HG03575 (cell line): ENCODE results near the gene TEKT2.

Experiments used
- ATAC-seq: cut with Tn5 transposase; IDR thresholded peaks from one replicate; pipeline ENCODE4 v1.9.1; 2021; ENCODE audit not compliant: unreplicated experiment, insufficient number of reproducible peaks, low FRiP score; ENCODE audit errors: extremely low read depth

The TEKT2 gene

DNA sequence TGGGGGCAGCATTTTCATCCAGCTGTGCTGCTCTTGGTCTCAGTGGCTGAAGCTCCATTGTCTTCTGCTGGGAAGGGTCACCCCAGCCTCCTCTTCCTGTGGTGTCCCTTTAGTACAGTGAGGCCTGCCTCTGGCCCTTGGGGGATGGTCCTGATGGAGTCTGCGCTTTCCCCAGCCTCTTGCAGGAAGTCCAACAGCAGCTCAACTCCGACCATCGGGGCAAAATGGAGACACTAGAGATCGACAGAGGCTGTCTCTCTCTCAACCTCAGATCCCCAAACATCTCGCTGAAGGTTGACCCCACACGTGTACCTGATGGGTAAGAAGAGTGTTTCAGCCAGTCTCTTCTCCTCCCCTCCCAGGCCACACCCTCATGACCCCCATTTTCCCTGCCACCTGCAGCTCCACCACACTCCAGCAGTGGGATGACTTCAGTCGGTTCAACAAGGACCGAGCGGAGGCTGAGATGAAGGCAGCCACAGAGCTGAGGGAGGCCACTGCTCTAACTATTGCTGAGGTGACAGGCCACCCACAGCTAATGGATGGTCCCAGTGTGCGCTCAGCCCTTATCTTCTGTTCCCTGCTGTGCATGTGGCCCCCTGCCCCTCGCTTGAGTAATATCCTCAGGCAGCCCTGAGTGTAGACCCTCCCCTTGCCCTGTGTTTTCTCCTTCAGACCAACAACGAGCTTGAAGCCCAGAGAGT is 2.8 kb downstream of the TEKT2 start:
- no peak for ATAC-seq

DNA sequence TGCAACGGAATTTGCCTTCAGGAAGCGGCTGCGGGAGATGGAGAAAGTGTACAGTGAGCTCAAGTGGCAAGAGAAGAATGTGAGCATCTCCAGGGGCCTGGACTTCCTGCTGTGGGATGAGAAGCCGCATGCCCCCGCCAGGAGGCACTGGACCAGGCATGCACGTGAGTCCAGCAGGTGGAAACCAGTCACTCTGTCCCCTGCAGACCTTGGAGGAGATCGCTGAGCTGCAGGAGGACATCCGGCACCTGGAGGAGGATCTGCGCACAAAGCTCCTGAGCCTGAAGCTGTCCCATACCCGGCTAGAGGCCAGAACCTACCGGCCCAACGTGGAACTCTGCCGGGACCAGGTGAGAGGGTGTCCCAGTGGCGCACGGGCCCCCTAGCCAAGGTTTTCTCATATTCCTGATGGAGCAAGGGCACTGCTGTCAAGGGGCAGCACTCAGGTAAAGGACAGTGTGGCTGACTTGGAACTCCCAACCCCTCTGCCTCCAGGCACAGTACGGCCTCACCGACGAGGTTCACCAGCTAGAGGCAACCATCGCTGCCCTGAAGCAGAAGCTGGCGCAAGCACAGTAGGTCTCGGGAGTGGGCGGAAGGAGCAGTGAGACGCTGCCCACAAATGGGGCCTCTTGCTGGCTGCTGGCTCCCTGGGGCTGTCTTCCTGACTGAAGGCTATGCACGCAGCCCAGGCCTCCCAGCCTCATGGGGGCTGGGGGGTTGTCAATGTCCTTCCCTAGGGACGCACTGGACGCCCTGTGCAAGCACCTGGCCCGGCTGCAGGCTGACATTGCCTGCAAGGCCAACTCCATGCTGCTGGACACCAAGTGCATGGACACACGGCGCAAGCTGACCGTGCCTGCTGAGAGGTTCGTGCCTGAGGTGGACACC is 3.6 kb downstream of the TEKT2 start:
- ATAC-seq: no peak

DNA sequence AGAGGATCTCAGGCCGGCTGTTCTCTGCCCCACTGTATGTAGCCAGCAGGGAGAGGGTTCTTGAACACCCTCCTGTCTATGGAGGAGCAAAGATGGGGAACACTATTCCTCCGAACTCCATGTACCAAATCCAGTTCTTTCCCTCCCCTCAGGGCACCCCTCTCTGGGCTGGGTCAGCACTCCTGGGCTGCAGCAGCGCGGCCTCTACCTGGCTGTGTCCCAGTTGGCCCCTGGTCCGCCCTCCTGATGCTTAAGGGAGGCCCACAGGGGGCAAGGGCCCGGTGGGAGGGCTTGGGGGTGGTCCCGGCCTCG is 4.3 kb downstream of the TEKT2 start:
- no peak for ATAC-seq

DNA sequence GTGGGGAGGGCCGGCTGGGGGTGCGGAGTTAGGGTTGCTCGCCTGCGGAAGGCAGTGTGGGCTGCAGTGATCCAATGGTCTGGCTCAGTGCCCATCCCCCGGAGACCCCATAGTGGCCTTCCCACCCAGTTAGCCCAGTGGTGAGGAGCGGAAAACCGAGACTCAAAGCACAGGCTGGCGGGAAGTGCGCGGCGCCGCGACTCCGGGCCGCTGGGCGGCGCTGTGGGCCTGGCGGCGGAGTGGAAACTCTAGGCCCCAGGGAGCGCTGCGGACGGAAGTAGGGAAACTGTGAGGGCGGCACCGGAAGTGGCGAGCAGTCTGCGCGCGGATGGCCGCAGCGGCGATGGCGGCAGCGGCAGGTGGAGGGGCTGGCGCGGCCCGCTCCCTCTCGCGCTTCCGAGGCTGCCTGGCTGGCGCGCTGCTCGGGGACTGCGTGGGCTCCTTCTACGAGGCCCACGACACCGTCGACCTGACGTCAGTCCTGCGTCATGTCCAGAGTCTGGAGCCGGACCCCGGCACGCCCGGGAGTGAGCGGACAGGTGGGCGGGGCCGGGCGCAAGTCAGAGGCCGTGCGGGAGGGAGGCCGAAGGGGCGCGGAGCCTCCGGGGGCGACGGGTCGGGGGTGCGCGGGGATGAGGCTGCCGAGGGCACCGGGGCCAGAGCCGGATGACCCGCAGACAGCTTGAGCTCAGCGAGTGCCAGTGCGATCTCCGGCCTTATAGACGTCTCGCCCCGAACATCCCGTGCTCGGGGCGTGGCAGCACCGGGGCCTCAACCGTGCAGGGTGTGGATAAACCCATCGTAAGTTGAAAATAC is 4.9 kb downstream of the TEKT2 start, which contains the start of gene ADPRS:
Gene ADPRS, plus strand, starts transcription at position 316 of the 816 bp plus-strand sequence. Its CDS starts 13 bp downstream, at position 329.
- ATAC-seq: no peak

DNA sequence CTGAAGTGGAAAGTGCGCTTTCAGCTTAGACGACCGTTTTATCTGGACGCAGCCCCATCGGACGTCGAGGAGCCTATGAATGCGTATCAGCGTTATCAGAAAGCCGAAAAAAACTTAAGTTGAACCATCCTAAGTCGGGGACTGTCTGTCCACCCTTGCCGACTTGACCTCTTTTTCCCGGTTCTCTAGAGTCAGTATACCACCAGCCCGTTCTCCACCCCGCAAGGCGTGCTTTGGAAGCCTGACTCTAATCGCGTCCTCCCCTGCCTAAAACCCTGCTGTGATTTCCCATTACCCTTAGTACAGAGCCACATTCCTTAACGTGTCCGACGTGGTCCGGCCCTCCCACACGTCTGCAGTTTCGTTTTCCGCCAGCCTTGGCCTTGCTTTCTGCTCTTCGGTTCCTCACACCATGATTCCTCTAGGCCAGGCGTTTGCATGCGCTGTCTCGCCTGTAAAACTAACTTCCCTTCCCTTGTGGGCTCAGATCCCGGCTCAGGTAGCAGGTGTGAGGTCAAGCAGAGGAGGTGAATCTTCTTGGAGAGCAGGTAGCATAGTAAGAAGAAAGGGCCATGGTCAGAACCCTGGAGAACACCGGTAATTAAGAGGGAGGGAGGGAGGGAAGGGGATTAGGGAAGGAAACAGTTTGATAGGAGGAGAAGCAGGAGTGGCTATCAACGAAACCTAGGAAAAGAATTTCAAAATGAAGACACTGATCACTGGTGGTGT is 5.7 kb downstream of the TEKT2 start:
- ATAC-seq: no peak

DNA sequence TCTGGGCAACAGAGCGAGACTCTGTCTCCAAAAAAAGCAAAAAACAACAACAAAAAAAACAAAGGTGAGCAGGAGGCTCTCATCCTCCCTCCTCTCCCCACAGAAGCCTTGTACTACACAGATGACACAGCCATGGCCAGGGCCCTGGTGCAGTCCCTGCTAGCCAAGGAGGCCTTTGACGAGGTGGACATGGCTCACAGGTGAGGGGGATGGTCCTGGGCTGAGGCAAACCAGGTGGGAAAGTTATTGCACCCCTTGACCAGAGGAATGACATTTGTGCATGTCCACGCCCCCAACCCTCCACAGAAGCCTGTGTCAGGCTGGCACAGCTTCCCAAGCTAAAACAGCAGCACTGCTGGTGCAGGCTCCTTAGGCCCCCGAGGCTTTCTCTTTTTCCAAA is 7.2 kb downstream of the TEKT2 start:
- ATAC-seq: no peak

DNA sequence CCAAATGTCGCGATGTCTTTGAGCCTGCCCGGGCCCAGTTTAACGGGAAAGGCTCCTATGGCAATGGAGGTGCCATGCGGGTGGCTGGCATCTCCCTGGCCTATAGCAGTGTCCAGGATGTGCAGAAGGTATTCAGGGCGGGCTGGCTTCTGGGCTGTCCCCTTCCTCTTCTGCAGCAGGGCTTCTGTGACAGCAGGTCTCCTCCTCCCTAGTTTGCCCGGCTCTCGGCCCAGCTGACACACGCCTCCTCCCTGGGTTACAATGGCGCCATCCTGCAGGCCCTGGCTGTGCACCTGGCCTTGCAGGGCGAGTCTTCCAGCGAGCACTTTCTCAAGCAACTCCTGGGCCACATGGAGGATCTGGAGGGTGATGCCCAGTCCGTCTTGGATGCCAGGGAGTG is 7.8 kb downstream of the TEKT2 start:
- no peak for ATAC-seq

DNA sequence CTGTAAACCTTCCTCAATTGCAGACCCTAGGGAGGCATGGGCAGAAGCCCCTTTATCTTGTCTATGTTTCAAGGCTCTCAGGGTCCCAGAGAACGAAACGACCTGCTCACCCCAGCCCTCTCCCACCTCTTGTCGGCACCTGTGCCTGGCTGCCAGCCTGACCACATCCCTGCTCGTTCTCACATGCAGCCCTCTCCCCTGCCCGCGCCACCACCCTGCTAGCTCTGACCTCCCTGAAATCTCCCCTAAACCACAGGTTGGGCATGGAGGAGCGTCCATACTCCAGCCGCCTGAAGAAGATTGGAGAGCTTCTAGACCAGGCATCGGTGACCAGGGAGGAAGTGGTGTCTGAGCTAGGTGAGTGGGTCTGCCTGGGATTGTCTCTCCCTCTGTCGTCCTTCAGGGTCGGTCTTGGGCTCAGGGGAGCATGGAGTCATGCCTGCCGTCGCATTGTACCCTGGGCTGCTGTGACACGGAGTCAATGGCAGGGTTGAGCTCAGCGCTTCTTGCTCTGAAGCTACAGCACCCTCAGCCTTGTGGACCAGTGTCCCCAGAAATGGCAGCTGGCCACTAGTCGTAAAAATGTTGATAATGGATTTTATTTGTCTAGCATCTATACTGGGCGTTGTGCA is 8.4 kb downstream of the TEKT2 start:
- no peak for ATAC-seq

DNA sequence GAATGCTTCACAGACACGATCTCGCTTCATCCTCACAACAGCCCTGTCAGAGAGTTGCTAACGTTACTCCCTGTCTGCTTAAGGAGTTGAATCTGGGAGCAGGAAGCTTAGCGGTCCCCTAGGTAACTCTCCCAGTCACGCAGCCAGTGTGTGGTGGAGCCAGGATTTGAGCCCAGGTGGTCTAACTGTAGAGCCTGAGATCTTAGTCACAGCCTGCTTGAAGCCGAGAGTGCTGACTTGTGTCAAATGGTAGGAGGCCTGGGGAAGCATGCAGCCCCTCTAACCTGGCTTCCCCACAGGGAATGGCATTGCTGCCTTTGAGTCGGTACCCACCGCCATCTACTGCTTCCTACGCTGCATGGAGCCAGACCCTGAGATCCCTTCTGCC is 8.9 kb downstream of the TEKT2 start:
- no peak for ATAC-seq

DNA sequence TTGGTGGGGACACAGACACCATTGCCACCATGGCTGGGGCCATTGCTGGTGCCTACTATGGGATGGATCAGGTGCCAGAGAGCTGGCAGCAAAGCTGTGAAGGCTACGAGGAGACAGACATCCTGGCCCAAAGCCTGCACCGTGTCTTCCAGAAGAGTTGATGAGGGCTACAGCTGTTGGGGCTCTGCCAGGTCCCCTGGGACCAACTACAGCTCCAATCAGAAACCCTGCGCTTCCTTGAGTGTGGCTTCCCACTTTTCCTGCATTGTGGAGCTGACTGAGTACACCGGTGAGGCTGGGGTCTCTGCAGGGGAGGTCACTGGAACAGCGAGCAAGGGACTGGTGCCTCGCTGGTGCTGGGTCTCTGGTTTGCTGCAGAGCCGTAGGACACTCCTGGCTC is 9.3 kb downstream of the TEKT2 start:
- ATAC-seq: no peak

DNA sequence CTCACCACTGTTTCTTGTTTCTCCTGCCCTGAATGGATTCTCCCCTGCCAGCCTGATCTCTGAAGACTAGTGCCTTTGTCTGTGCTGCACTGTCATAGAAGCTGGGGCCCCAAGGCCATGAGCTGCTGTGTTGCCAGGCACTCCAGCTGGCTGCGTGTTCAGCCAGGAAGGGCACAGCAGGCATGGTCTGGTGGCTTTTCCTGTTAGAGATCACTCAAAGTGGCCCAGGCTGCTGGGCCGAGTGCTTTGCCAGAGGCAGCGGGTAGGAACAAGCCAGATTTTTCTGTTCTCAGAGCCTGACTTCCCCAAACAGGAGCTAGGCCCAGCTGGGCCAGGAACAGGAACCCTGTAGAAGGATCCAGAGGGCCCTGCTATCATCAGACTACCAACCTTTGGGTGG is 10.0 kb downstream of the TEKT2 start:
- ATAC-seq: no peak

DNA sequence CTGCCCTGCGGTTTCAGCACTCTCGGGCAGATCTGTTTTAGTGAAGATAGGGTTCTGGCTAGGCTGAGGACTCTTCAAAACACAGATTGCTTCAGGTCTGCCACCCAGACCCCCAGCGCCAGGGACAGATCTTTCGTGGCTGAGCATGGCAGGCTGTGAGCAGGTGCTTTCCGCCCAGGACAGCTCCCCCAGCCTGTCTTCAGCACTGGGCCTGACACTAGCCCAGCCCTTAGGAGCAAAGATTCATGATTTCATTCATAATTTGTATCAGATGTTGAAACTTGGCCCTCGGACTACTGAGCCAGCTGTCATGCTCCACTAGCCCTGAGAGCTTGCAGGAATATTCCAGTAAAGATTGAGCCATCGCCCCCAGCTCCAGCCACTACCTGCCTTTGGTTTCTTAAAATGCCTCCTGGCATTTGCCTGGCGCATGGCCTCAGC is 10.7 kb downstream of the TEKT2 start:
- ATAC-seq: no peak

DNA sequence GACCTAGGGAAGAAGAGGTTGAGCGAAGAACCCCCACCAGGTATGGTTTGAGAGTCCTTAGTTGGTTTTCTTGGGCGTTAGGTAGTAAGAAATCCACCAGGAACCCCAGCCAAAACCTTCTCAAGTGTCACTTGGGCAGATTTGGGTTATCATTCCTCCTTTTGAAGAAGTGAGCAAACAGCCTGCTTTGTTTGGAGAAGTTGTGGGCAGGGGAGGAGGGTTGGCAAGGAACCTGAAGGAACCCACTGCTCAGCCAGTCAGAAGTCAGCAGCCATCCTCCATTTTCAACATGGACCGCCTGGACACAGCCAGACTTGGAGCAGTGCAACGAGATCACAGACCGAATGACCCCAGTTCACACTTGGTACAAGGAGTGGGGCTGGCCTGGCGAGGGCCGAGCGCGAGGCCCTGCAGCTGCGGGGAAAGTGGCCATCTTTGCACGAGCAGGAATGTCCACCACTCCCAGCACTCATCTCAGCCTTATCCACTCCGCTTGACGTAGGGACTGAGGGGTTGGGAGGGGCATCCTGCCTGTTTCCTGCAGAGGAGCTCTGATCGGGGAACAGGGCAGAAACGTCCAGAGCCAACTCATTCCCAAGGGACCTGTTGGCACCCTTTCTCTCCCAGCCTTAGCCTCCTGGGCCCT is 12.0 kb downstream of the TEKT2 start:
- no peak for ATAC-seq

DNA sequence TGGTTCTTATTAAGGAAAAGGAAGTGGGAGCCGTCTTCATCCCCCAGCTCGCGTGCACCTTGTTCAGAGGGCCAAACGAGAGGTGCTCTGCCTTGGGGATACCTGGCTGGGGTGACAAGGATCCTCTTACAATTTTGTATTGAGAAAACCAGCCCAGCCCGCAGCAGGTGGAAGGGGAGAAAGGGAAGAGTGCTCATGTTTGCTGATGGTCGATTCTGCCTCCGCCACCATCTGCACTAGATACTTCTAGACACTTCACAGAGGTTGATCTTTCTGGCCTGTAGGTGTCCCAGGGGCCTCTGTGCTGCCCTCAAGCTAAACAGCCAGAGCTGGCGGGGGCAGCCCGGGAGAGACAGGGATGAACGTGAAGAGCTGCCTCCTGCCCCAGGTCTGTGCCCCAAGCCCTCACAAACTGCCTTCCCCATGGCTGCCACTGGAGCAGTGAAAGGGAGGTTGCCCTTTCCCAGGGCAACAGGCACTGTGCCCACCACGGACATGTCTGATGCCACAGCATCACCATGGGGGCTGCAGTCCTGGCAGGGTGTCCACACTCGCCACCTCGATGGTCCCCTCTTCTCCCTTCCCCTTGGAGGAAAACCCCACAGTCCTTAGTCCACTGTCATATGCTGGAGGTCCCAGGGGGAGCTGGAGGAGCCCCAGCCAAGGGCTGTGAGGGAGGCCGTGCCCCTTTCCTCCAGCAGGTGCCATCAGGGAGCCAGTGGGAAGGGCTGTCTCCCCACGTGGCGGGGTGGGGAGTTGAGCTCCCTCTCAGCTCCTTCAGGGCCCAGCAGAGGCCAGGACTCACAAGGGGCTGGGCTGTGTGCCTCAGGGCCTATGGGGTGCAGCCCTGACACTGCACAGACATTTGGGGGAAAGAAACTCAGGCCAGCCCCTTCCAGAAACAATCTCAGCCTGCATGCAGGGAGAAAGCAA is 12.9 kb downstream of the TEKT2 start:
- ATAC-seq: no peak

DNA sequence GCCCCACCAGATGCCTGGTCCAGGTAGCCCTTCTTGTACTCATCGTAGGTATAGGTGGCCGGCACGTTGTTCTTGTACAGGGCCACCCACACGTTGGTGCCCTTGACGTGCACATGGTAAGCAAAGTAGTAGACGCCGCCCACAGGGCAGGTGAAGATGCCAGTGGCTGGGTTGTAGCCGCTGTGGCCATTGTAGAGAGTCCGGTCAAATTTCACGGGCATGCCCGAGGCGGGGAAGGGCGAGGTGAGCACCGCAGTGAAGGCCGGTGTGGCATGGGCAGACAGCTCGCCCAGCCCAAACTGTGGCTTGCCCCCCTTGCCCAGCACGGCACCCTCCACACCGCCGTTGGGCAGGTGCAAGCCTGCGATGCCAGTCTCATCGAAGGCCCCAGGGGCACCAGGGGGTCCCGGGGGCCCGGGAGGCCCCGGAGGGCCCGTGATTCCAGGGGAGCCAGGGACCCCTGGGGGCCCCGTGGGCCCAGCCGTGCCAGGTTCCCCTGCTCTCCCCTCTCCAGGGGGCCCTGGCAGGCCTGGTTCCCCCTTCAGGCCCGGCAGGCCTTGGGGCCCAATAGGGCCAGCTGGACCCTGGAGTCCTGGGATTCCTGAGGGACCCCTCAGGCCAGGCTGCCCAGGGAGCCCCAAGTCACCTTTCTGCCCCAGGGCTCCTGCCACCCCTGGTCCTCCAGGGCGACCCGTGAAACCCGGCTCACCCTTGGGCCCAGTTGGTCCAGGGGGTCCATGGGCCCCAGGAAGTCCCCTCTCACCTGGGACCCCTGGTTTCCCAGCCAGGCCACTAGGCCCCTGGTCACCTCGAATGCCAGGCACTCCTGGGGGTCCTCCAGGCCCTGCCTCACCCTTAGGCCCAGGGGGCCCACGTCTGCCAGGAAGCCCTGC is 14.0 kb downstream of the TEKT2 start:
- no peak for ATAC-seq

DNA sequence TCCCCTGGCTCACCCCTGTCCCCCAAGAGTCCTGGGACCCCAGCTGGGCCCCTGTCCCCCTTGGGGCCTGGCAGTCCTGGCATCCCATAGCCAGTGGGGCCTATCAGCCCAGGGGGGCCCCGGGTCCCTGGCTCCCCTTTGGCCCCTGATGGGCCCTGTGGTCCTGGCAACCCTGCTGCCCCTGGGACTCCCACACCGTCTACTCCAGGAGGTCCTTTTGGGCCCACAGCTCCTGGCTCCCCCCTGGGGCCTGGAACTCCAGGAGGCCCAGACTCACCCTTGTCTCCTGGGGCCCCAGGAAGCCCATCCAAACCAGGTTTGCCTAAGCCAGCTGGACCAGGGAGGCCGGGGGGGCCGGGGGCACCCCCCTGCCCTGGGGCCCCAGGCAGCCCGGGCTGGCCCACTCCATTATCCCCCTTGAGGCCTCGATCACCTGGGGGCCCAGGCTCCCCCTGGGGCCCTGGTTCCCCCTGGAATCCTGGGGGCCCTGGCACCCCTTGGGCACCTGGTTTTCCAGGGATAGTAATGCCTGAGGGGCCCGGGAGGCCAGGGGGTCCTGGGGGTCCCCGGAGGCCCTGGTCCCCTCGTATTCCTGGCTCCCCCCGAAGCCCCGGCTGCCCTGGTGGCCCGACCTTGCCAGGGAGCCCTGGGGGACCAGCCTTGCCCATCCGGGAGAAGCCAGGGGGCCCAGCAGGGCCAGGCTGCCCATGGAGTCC is 14.9 kb downstream of the TEKT2 start:
- ATAC-seq: no peak
